Right renal pelvis (tissue), 4 donors: Measurements from ENCODE around the gene FAM185A. TPM values are rescaled to one million over a fixed set of nuclear protein-coding genes. Genes with fewer than 3 reads are reported as not detected.
"Not testable (repeated sequence)": the region's sequence is repeated elsewhere in the genome, so short reads cannot be mapped to it uniquely, and the experiment has no call there.

ENCODE experiments used
- DNase-seq, 4 donors: peaks; one replicate each; pipeline ENCODE4 v3.0.0-alpha.2; 2013; ENCODE audit warnings: low read depth in 4 of 4, low spot score in 3 of 4, missing footprints in 1 of 4
- polyA plus RNA-seq, 4 donors: library from polyadenylated mRNA; unstranded; fragments of 120-200 nt; gene quantifications; one replicate each; pipeline ENCODE4 v1.2.1, GENCODE V29; 2013; ENCODE audit not compliant: insufficient read length in 4 of 4

The FAM185A gene
- 10 to 100 TPM; 10.1 to 12.3 (median 10.8) TPM for polyA plus RNA-seq

GRCh38 chr7:102748605-102749444 lies at the start of gene FAM185A:
Gene FAM185A (plus strand): TSS chr7:102748999. CDS start chr7:102749208, 209 bp downstream.
- DNase-seq, result peak; percentile 90 to 98 (median 98)

GRCh38 chr7:102713011-102713690 lies 35.6 kb upstream of the FAM185A start:
- not testable (repeated sequence) for DNase-seq

GRCh38 chr7:102713691-102714080 lies 35.1 kb upstream of the FAM185A start:
- DNase-seq, result not testable (repeated sequence)

GRCh38 chr7:102714774-102715522 lies 33.9 kb upstream of the FAM185A start:
- DNase-seq, result not testable (repeated sequence)

- not testable (repeated sequence) for DNase-seq
These were observed 33.1 kb upstream of the FAM185A start for GRCh38 chr7:102715718-102716117.

GRCh38 chr7:102718491-102718890 lies 30.3 kb upstream of the FAM185A start:
- not testable (repeated sequence) for DNase-seq

- not testable (repeated sequence) for DNase-seq
These were observed 22.6 kb upstream of the FAM185A start for GRCh38 chr7:102726170-102726569.

- not testable (repeated sequence) for DNase-seq
These were observed 19.1 kb upstream of the FAM185A start for GRCh38 chr7:102729670-102730069.

- DNase-seq, result not testable (repeated sequence)
These were observed 18.4 kb upstream of the FAM185A start for GRCh38 chr7:102730431-102730830.

- not testable (repeated sequence) for DNase-seq
These were observed 6.6 kb upstream of the FAM185A start for GRCh38 chr7:102742002-102742771.

- not testable (repeated sequence) for DNase-seq
These were observed 4.9 kb upstream of the FAM185A start for GRCh38 chr7:102743861-102744260.

- DNase-seq, result not testable (repeated sequence)
These were observed 3.1 kb upstream of the FAM185A start for GRCh38 chr7:102745494-102746288.

GRCh38 chr7:102749445-102749786 lies 617 bp downstream of the FAM185A start:
- DNase-seq, result not testable (repeated sequence)

GRCh38 chr7:102758227-102758626 lies 9.4 kb downstream of the FAM185A start:
- not testable (repeated sequence) for DNase-seq

- DNase-seq, result not testable (repeated sequence)
These were observed 11.1 kb downstream of the FAM185A start for GRCh38 chr7:102759934-102760333.

- DNase-seq, result not testable (repeated sequence)
These were observed 12.4 kb downstream of the FAM185A start for GRCh38 chr7:102761234-102761633.

GRCh38 chr7:102763295-102763905 lies 14.6 kb downstream of the FAM185A start:
- not testable (repeated sequence) for DNase-seq

- DNase-seq, result not testable (repeated sequence)
These were observed 20.9 kb downstream of the FAM185A start for GRCh38 chr7:102769657-102770192.
